HG03565 (cell line): ENCODE data around the gene SLC4A1AP.
"Not testable (repeated sequence)": the region's sequence is repeated elsewhere in the genome, so short reads cannot be mapped to it uniquely, and the experiment has no call there.

Experiments used
- ATAC-seq: cut with Tn5 transposase; IDR thresholded peaks from one replicate; pipeline ENCODE4 v1.9.1; 2021; ENCODE audit warnings: mild to moderate bottlenecking, moderate library complexity; ENCODE audit not compliant: unreplicated experiment

SLC4A1AP gene, protein sequence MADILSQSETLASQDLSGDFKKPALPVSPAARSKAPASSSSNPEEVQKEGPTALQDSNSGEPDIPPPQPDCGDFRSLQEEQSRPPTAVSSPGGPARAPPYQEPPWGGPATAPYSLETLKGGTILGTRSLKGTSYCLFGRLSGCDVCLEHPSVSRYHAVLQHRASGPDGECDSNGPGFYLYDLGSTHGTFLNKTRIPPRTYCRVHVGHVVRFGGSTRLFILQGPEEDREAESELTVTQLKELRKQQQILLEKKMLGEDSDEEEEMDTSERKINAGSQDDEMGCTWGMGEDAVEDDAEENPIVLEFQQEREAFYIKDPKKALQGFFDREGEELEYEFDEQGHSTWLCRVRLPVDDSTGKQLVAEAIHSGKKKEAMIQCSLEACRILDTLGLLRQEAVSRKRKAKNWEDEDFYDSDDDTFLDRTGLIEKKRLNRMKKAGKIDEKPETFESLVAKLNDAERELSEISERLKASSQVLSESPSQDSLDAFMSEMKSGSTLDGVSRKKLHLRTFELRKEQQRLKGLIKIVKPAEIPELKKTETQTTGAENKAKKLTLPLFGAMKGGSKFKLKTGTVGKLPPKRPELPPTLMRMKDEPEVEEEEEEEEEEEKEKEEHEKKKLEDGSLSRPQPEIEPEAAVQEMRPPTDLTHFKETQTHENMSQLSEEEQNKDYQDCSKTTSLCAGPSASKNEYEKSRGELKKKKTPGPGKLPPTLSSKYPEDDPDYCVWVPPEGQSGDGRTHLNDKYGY

DNA sequence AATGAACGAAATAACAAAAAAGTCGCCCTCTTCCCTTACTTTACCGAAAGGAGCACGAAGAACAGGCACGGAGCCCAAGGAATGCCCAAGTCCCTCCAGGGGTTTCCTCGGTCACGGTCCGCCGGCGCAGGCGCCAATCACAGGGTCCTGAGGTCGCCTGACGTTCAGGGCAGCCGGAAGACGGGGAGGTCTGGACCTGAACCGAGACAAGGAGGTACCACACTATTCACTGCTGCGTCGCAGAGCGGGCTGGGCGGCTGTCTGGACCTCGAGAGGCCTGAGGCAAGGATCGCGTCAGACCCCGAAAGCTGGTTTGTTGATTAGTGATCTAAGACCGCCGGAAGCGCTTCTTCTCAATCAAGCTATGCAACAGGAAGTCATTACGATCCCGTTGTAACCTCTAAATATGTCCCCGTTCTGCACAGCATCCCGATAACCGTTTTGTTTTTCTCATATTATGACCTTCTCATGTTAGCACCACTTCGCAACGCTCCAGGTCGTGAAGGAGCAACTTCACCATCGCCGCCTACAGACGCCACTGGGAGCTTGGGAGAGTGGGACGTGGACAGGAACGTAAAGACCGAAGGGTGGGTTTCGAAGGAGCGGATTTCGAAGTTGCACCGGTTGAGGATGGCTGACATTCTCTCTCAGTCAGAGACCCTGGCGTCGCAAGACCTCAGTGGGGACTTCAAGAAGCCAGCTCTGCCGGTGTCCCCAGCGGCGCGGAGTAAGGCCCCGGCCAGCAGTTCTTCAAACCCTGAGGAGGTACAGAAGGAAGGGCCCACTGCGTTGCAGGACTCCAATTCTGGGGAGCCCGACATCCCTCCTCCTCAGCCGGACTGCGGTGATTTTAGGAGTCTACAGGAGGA is at the start of gene SLC4A1AP, which contains the start of gene SUPT7L:
TSS of gene SLC4A1AP (plus strand) at position 605 of the 869 bp plus-strand sequence. CDS start at position 631, 26 bp downstream.
TSS of gene SUPT7L (minus strand) at position 330 of the 869 bp plus-strand sequence. CDS start 1,422 bp downstream, outside the sequence.
- ATAC-seq: peak; percentile 42

DNA sequence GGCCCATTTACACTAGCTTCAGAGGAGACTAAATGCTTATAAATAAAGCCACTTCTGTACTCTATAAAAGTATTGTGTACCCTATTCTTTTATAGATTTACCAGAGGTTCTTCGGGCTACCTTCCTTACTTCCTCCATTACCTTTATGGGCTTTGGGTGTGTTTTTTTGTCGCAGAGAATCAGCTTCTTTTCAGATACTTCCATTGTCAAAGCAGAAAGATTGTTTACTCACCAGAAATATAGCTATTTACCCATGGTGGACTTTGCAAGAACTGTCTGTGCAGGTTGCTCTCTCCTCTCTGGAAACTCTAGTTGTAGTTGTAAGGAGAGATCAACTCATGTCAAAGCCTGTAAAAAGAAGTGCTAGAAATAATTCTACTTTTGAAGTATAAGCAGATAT is 49.7 kb upstream of the SLC4A1AP start:
- no peak for ATAC-seq

DNA sequence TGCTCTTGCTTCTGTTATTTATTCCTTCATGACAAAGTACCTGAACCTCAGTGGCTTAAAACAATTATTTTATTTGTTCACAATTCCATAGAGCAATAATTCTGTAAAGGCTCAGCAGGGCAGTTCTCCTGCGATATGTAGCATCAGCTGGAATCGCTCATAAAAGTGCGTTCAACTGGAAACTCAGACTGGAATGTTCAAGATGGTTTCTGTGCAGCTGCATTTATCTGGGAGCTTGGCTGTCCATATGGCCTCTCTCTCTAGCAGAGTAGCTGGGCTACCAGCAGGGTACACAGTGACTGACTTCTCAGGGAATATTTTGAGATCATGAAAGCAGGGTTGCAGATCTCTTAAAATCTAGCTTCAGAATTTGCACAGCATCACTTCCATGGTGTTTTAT is 48.4 kb upstream of the SLC4A1AP start:
- no peak for ATAC-seq

DNA sequence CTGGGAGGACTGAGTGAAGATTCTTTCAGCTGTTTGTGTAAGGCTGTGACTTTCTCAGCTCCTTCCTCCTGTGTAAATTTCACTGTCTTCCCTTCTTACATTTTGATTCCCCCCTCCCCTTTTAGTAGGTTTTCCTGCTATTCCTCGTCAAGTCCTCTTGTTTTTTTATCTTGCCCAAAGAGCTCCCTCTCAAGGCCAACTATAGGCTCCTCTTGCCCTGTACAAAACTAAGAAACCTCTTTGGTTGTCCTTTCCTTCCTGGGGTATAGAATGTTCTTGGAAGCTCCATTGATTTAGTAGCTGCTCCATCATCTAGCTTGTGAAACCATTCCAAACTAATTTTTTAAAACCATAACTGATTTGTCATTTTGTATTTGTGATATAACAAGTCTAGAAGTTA is 42.2 kb upstream of the SLC4A1AP start:
- ATAC-seq: no peak

DNA sequence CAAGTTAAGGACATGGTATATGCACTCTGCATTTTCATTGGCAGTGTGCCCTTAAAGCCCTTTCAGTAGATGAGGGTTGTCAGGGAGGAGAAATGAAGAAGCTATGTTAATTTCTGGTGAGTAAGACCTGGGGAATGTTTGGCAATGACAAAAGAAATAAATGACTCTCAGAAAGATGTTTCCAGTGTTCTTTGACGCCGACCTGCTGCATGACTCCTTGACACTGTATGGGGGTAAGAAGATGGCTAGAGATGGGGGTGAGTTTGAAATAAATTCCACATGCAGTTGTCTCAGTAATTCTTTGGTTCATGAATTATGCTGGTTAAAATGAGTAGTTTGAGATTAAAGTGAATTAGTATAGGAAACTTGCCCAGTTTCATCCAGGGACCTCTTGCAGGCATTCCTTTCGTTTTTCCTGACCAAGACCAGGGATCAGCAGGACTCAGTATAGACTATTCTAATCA is 40.7 kb upstream of the SLC4A1AP start:
- ATAC-seq: no peak

DNA sequence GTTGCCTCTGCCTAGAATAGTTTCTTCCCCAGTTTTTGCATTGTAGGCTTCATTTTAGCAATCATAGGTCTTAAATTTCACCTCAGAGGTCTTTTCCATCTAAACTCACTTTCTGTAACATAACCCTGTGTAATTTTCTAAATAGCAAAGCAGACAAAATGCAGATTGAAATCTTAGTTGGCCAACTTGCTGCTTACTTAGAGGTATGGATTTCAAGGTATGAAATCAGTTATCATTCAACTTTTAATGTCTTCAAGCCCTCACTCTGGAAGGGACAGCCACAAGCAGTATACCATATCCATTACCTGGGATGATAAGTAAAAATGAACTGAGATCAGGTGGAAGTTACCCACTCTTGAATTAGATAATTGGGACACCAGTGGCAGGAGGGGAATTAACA is 38.7 kb upstream of the SLC4A1AP start:
- ATAC-seq: no peak

DNA sequence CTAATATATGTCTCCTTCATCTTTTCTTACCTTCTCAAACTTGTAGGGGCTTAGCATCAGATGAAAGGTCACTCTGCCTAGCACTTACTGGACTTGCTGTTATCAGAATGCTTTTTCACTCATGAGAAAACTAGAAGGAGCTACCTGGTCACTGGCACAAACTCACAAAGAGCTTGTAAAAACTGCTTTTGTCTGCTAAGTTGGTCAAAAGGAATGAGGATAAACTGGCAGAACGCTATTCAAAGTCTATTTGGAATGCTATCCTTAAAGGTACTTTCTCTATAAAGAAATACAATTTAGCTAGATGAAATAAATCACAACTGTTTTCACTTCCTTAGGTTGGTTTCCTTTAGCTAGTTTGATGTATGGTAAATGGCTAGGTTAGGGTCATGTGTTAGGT is 37.4 kb upstream of the SLC4A1AP start:
- not testable (repeated sequence) for ATAC-seq

DNA sequence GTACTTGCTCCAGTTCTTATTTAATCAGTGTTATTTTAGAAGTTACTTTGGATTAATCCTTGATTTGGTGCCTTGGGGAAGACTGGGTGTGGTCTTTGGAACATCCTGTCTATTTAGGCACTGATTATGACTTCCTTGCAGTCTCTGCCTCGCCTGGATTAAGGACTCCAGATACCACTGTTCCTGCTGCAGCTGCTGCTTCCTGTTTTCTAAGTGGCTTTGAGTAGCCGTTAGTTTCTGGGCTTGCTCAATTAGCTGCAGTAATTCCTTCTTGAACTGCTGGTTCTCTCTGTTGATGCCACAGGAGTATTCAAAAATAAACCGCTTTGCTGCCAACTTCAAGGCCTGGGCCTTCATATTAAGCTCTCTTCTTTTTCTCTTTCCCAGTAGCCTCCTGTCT is 36.8 kb upstream of the SLC4A1AP start:
- not testable (repeated sequence) for ATAC-seq

DNA sequence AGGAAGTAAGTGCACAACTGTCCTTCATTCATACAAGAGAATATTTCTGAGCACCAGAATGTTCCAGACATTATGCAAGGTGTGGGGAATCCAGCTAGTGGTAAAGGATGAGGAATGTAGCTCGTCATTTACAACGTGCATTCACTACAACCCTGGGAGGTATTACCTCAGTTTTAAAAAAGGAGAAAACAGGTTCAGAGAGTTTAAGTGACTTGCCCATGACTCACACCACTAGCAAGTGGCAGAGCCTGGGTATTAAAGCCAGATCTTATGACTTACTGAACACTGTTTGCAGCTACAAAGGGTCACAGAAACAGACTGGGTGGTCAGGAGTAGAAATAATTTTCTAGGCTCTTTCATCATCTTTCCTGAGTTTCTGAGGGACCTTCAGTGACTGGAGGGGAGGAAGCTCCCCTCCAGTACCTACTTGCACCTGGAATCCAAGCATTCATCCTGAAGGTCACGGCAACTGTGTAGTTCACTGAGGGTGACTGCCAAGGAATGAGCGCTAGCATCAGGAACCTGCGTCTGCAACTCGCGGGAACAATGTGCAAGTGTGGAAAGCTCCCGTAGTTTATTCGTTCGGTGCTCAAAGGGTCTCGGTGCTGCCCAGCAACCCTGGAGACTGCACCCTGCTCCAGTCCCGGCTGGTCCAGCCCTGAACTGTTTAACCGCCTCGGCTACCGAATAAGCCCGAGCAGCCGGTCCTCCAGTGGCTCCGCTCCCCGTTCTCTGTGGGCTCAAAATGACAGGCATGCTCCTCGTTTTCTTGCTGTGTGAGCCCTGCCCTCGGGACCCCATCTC is 35.5 kb upstream of the SLC4A1AP start:
- no peak for ATAC-seq

DNA sequence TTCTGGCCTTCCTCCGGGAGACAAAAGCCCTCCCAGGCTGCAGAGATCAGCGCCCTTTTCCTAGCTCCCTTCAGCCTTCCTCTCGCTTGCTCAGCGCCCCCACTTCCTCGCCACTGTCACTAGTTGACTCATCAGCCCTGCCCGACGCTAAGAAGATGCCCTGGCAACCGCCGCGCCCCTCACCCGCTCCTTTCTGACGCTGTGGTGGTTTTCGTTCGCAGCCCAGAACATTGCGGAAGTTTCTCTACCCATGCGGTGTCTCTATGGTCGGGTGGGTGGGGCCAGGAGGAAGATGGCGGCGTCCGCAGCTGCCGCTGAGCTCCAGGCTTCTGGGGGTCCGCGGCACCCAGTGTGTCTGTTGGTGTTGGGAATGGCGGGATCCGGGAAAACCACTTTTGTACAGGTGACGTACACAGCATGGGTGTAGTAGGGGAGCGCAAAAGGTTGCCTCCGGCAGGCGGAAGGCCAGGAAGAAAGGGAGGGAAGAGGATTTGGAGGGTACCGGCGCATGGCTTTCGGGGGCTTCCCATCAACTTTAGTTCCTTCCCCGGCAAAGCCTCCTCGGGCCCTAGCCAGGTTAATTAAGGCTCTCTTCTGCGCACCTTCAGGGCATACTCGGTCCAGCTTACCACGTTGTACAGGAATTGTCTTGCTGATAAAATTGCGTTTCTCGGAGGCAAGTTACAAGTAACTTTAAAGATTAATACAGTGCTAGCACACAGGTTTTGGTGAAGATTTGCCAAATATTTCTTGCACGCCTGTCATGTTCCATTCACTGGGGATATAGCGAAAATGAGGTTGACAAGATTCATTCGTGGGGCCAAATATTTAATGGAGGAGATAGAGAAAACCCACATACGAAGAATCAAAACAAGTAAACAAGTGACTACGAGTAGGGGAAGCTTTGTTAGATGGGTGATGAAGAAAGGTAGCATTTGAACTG is 34.7 kb upstream of the SLC4A1AP start, which contains the start of the genes CCDC121 and GPN1:
TSS of gene CCDC121 (minus strand) at position 246 of the 943 bp plus-strand sequence. CDS start 1,213 bp downstream, outside the sequence.
TSS of gene GPN1 (plus strand) at position 284 of the 943 bp plus-strand sequence. CDS start at position 293, 9 bp downstream.
- ATAC-seq: peak; percentile 90

DNA sequence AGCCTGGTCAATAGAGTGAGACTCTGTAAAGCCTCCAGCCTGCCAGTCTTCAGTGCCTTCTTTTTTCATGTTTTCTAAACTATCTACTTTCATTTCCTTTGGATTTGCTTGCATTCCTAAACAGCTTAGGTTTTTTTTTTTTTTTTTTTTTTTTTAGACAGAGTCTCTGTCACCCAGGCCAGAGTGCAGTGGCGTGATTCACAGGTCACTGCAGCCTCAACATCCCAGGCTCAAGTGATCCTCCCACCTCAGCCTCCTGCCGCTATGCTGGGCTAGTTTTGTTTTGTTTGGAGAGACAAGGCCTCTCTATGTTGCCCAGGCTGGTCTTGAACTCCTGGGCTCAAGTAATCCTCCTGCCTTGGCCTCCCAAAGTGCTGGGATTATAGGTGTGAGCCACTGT is 33.4 kb upstream of the SLC4A1AP start:
- ATAC-seq: not testable (repeated sequence)

DNA sequence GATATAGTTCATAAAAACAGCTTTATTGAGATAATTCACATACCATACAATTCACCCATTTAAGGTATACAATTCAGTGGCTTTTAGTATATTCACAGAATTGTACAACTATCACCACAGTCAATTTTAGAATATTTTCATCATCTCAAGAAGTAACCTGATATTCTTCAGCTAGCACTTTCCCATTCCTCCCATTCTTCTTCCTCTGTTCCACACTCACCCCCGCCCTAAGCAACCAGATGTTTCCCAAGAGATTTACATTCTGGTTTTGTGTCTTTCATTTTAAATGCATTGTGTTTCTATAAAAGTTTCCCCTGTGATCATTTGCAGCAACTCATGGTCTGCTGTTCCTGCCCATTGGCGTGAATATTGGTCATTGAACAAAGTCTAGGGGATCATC is 29.4 kb upstream of the SLC4A1AP start:
- no peak for ATAC-seq

DNA sequence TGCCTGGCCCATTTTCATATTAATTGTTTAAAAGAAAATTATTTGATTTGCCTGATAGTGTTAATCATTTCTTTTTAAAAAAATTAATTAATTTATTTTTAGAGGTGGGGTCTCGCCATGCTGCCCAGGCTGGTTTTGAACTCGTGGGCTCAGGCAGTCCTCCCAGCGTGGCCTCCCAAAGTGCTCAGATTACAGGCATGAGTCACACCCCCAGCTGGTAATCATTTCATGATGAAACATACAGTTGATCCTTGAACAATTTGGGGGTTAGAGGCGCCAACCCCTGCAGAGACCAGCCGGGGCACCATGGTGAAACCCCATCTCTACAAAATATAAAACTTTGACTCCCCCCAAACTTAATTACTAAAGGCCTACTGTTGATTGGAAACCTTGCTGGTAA is 26.9 kb upstream of the SLC4A1AP start:
- ATAC-seq: no peak

DNA sequence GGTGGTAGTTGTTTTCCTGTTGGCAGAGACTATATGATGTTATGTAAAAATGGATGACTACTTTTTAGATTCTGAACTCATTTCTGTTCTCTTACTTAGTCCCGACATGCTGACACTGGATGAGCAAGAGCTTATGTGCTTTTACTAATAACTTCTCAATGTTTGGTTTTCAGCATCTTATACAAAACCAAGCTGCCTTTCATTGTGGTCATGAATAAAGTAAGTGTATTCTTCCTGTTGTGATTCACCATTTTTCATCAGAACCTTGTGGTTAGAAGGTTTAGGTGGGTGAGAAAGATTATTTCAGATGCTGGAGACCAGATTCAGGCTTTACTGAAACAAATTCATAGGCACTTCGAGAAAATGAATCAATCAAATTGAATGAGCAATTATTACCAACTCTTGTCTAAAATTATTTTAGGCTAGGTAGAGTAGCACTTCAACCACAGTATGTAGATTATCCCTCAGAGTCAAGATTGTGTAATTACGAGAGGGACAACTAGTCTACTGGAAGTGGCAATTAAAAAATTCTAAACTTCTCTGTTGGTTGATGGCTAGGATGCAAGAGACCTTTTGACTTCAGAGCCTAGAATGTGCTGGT is 25.6 kb upstream of the SLC4A1AP start:
- no peak for ATAC-seq

DNA sequence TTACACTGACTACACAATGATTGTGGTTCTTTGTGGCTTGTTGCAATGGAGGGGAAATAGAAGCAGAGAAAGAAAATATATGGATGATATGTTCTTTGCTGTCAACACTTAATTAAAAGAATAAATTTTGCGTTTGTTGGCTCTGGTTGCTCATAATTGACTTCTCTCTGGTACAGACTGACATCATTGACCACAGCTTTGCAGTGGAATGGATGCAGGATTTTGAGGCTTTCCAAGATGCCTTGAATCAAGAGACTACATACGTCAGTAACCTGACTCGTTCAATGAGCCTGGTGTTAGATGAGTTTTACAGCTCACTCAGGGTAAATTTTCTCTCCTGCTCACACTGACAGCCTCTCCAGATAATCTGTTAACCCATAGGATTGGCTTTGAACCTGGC is 25.0 kb upstream of the SLC4A1AP start:
- no peak for ATAC-seq

DNA sequence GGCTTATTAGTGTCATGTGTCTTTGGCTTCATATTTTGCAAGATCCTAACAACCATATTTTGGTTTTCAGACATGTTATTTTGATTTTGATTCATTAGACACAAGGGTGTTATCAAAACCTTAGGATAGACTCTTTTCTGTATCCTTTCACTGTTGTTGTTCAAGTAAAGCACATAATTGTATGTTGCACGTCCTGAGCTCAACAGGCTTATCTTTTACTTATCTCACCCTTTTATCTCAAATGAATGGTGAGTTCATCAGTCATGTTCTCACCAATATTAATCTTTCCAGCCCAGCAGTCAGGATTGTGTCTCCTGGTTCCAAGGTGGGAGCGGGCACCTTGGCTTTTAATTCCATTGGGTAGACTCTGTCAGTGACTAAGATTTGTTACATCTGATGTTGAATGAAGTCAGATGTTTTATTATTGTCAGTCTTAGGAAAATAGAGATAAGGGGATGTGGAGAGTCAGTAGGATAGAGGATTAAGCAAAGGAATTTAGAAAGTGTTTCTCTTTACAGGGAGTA is 22.9 kb upstream of the SLC4A1AP start:
- ATAC-seq: no peak

DNA sequence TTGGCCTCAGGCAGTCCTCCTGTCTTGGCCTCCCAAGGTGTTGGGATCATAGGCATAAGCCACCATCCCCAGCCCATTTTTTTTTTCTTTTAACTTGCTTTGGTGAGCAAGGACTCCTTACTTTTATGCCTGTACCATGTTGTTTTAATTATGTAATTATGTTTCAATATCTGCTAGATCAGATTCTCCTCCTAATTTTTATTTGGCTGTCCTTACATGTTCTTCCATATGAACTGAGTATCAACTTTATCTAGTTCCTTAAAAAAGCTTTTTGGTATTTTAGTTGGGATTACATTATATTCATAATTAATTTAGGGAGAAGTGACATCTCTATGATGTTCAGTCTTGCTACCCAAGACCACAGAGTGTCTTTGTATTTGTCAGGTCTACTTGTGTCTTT is 18.5 kb upstream of the SLC4A1AP start:
- no peak for ATAC-seq

DNA sequence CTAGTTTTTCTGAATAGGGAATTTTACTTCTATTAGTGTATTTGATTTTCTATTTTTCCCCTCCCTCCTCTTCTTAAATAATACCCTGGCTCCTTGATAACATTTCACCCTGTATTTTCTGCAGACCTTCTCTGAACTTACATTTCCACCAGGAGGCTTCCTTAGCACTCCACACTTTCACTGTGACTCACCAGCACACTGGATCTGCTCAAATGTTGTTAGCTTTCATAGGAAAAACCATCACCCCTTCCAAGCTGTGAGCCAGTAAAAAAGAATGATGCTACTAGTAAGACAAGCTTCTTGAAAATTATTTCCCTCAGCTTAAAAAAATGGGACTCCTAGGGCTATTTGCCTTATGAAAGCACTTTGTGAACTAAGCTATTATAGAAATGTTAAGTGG is 16.4 kb upstream of the SLC4A1AP start:
- ATAC-seq: no peak
